ENCODE measurements around the gene MSANTD1. TPM values are rescaled to one million over a fixed set of nuclear protein-coding genes. Genes with fewer than 3 reads are reported as not detected.

MSANTD1 gene
- total RNA-seq, 4 donors from 2014 or later = 0.68 to 1.3 (median 0.80) TPM; not detected in 1

GRCh38 chr4:3295837-3296624, 47.1 kb downstream of the MSANTD1 start:
- DNase-seq = no peak
- TF ChIP-seq, protein P1, sequence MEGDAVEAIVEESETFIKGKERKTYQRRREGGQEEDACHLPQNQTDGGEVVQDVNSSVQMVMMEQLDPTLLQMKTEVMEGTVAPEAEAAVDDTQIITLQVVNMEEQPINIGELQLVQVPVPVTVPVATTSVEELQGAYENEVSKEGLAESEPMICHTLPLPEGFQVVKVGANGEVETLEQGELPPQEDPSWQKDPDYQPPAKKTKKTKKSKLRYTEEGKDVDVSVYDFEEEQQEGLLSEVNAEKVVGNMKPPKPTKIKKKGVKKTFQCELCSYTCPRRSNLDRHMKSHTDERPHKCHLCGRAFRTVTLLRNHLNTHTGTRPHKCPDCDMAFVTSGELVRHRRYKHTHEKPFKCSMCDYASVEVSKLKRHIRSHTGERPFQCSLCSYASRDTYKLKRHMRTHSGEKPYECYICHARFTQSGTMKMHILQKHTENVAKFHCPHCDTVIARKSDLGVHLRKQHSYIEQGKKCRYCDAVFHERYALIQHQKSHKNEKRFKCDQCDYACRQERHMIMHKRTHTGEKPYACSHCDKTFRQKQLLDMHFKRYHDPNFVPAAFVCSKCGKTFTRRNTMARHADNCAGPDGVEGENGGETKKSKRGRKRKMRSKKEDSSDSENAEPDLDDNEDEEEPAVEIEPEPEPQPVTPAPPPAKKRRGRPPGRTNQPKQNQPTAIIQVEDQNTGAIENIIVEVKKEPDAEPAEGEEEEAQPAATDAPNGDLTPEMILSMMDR (IDR thresholded peaks at IDR 0.05) = no peak
- TF ChIP-seq POLR2A (IDR thresholded peaks at IDR 0.05) (no peak), EP300 (IDR thresholded peaks at IDR 0.05; ENCODE audit: low read depth) (no peak), POLR2AphosphoS5 (IDR thresholded peaks at IDR 0.05) (no peak)
- Histone ChIP-seq H3K27me3 (no peaks in the 10 kb centered on the region), H3K27ac (no peak overlapping the region), H3K4me3 (no peak overlapping the region), H3K4me1 (peaks cover 0 to 19% (median 8%) of the 10 kb centered on the region in 4 donors), H3K9me3 (no peaks in the 10 kb centered on the region), H3K36me3 (no peaks in the 10 kb centered on the region)
- intact Hi-C loops (cut with DNase I; ENCODE audit: low total_unique reads) = no loop called here
- in situ Hi-C loops (cut with MboI; ENCODE audit: low pct_ligation_motif_present in 1 of 4, low pct_unique_long_range_greater_than_20kb in 1 of 4, low sequenced_read_pairs in 3 of 4) = no loop called here
- 70 to 96% methylated on average over 2 to 12 of the region's 12 CpGs for WGBS, 2 donors (ENCODE audit: low coverage in 1 of 2)

GRCh38 chr4:3296651-3297050, 47.7 kb downstream of the MSANTD1 start:
- Histone ChIP-seq H3K36me3 (no peaks in the 10 kb centered on the region), H3K9me3 (no peaks in the 10 kb centered on the region), H3K4me3 (no peak overlapping the region), H3K4me1 (peaks cover 0 to 13% (median 2%) of the 10 kb centered on the region in 4 donors), H3K27ac (no peak overlapping the region), H3K27me3 (no peaks in the 10 kb centered on the region)
- in situ Hi-C loops (cut with MboI; ENCODE audit: low pct_ligation_motif_present in 1 of 4, low pct_unique_long_range_greater_than_20kb in 1 of 4, low sequenced_read_pairs in 3 of 4) (no loop called here), intact Hi-C loops (cut with DNase I; ENCODE audit: low total_unique reads) (no loop called here)
- WGBS, 2 donors (ENCODE audit: low coverage in 1 of 2) = 79 to 88% methylated on average over 3 to 8 of the region's 8 CpGs
- no peak for DNase-seq
- TF ChIP-seq POLR2A (IDR thresholded peaks at IDR 0.05) = no peak
- TF ChIP-seq EP300 (IDR thresholded peaks at IDR 0.05; ENCODE audit: low read depth) = no peak
- TF ChIP-seq POLR2AphosphoS5 (IDR thresholded peaks at IDR 0.05) = no peak
- TF ChIP-seq, protein P1 (IDR thresholded peaks at IDR 0.05) = no peak

DNA sequence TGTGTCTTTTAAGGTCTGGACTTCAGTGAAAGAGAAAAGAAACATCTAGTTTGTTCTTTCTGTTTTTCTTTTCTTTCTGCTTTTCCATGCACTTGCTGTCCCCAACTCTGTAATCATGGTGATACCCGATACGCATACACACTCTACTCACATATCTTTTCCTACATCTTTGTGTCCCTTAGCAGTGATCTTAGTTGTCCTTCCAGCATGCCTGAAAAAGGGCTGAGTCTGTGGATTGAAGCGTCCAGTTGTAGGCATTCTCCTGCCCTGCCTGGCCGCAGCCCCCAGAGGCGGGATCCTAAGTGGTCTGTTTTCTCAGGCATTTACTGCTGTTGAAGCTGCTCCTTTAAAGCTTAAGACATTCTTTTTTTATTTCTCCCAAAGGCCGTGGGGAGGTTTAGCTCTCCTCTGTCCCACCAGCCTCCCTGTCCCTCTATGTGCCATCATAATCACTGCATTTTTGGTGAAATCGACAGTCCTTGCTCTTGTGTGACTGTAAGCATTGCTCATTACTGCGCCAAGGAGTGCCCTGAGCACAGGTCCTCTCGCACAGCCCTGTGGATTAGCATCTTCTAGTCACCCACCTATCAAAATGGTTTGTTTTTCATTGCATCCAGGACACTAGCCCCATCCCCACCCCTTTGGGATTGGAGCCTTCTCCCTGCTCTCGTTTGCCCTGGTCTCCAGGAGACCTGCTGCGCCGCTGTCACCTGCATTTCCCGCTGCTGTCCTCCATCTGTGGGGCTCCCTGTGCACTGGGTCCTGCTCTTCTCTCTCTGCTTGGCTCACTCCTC, 48.3 kb downstream of the MSANTD1 start:
- in situ Hi-C loops (cut with MboI; ENCODE audit: low pct_ligation_motif_present in 1 of 4, low pct_unique_long_range_greater_than_20kb in 1 of 4, low sequenced_read_pairs in 3 of 4) (no loop called here), intact Hi-C loops (cut with DNase I; ENCODE audit: low total_unique reads) (no loop called here)
- 89 to 95% methylated on average over 9 to 13 of the region's 13 CpGs for WGBS, 2 donors (ENCODE audit: low coverage in 1 of 2)
- no peak overlapping the region for H3K4me3 ChIP-seq
- no peaks in the 10 kb centered on the region for H3K36me3 ChIP-seq
- H3K27me3 ChIP-seq = no peaks in the 10 kb centered on the region
- H3K4me1 ChIP-seq = peaks cover 0 to 11% (median 0%) of the 10 kb centered on the region in 4 donors
- DNase-seq = no peak
- no peaks in the 10 kb centered on the region for H3K9me3 ChIP-seq
- no peak overlapping the region for H3K27ac ChIP-seq
- TF ChIP-seq POLR2A (IDR thresholded peaks at IDR 0.05) (no peak), POLR2AphosphoS5 (IDR thresholded peaks at IDR 0.05) (no peak), EP300 (IDR thresholded peaks at IDR 0.05; ENCODE audit: low read depth) (no peak)
- TF ChIP-seq, protein P1 (IDR thresholded peaks at IDR 0.05) = no peak
